Esophagus muscularis mucosa (tissue), 3 donors: Measurements from ENCODE around the gene ZNF219.

Source experiments
- POLR2AphosphoS5 ChIP-seq, 2 donors: sonication (generic); formaldehyde crosslinking; IDR thresholded peaks; one replicate each; pipeline ENCODE4 v1.6.1; 2017; ENCODE audit warnings: antibody characterized with exemption in 2 of 2
- TF ChIP-seq, protein P1 (sequence below), 3 experiments: fragments of 200-600 bp in 2 of 3; fragments of 450-650 bp in 1 of 3; sonication (generic) in 2 of 3; IDR thresholded peaks; one replicate each; pipeline ENCODE4 v1.5.1; 2017 to 2019; ENCODE audit warnings: antibody characterized with exemption in 3 of 3, mild to moderate bottlenecking in 2 of 3, moderate library complexity in 1 of 3

DNA sequence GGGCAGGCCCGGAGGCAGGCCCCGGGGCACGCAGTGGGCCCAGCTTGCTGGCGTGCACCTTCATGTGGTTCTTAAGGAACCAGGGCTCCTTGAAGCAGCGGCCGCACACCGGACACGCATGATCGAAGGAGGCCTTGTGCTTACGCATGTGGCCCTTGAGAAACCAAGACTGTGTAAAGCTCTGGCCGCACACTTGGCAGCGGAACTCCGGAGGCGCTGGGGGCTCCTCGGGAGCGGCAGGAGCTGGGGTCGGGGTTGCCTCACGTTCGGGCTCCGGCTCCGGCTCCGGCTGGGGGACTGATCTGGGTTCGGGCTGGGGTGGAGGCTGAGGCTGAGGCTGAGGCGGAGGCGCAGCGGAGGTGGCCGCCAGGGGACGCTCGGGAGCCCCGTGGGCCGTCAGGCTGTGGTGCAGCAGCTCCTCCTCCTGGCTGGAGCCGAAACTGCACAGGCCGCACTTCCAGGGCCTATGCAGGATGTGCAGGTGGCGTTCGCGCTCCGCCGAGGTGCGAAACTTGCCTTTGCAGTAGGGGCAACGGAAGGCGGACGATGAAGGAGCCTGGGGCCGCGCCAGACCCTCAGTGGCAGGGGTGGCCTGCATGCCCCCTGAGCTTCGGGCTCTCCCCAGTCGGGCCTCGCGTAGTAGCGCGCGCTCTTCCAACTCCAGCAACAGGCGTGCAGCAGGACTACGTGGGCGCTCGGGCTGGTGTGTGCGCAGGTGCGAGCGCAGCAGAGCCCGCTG is 6.0 kb downstream of the ZNF219 start:
- TF ChIP-seq, protein P1, sequence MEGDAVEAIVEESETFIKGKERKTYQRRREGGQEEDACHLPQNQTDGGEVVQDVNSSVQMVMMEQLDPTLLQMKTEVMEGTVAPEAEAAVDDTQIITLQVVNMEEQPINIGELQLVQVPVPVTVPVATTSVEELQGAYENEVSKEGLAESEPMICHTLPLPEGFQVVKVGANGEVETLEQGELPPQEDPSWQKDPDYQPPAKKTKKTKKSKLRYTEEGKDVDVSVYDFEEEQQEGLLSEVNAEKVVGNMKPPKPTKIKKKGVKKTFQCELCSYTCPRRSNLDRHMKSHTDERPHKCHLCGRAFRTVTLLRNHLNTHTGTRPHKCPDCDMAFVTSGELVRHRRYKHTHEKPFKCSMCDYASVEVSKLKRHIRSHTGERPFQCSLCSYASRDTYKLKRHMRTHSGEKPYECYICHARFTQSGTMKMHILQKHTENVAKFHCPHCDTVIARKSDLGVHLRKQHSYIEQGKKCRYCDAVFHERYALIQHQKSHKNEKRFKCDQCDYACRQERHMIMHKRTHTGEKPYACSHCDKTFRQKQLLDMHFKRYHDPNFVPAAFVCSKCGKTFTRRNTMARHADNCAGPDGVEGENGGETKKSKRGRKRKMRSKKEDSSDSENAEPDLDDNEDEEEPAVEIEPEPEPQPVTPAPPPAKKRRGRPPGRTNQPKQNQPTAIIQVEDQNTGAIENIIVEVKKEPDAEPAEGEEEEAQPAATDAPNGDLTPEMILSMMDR (IDR thresholded peaks at IDR 0.05) = peak in 2 of 3 experiments; percentile 100
- peak; percentile 48 to 84 for TF ChIP-seq POLR2AphosphoS5 (IDR thresholded peaks at IDR 0.05)
